ENCODE measurements around the gene STX18. TPM values are rescaled to one million over a fixed set of nuclear protein-coding genes. Genes with fewer than 3 reads are reported as not detected.
"Not testable (repeated sequence)": the region's sequence is repeated elsewhere in the genome, so short reads cannot be mapped to it uniquely, and the experiment has no call there.

STX18 gene
- total RNA-seq, 6 donors from 2014 or later = 23.7 to 48.1 (median 29.2) TPM

DNA sequence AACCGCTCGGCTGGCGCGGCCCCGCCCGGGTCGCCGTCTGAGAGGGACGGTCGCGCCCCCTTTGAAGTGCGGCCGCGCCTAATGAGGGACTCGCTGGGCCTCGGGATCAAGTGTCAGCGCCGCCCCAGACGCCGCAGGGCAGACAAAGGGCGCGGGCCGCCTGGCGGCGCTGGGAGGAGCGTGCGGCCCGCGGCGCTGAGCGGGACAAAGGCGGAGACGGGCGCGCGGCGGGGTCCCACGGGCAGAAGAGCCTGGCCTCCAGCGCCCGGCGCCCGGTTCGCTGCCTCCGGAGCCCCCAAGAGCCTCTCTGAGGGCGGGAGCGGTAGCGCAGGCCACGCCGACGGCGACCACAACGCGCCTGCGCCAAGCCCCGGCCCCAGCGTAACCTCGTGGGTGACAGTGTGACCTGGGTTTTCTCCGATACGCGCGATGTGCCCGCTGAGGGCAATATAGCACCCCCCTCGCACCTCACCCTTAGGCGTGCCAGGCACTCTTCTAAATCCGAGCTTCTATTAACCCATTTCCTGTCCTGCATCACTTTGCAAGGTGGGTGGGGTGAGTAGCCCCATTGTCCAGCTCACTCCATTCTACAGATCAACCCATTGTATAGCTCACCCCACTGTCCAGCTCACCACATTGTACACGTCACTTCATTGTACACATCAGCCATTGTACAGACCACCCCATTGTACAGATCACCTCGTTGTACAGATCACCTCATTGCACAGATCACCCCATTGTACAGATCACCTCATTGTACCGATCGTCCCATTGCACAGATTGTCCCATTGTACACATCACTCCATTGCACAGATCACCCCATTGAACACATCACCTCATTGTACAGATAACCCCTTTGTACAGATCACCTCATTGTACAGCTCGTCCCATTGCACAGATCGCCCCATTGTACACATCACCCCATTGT is 33.7 kb upstream of the STX18 start:
- H3K9me3 ChIP-seq = no peaks in the 10 kb centered on the region
- DNase-seq = peak; percentile 79 to 94
- H3K27me3 ChIP-seq = no peaks in the 10 kb centered on the region
- peak; percentile 71 to 95 for ATAC-seq (ENCODE audit: low FRiP score in 2 of 2)
- H3K36me3 ChIP-seq = no peaks in the 10 kb centered on the region
- peaks cover 0 to 15% (median 4%) of the 10 kb centered on the region in 4 donors for H3K4me1 ChIP-seq
- 16 to 60% methylated on average over 10 to 39 of the region's 71 CpGs for WGBS, 2 donors
- H3K4me3 ChIP-seq = peak overlapping the region; percentile 24 to 85 (median 64)
- TF ChIP-seq, protein P1, sequence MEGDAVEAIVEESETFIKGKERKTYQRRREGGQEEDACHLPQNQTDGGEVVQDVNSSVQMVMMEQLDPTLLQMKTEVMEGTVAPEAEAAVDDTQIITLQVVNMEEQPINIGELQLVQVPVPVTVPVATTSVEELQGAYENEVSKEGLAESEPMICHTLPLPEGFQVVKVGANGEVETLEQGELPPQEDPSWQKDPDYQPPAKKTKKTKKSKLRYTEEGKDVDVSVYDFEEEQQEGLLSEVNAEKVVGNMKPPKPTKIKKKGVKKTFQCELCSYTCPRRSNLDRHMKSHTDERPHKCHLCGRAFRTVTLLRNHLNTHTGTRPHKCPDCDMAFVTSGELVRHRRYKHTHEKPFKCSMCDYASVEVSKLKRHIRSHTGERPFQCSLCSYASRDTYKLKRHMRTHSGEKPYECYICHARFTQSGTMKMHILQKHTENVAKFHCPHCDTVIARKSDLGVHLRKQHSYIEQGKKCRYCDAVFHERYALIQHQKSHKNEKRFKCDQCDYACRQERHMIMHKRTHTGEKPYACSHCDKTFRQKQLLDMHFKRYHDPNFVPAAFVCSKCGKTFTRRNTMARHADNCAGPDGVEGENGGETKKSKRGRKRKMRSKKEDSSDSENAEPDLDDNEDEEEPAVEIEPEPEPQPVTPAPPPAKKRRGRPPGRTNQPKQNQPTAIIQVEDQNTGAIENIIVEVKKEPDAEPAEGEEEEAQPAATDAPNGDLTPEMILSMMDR (IDR thresholded peaks at IDR 0.05) = peak; percentile 47 to 92 (median 80)
- TF ChIP-seq POLR2A (IDR thresholded peaks at IDR 0.05) (peak in 2 of 4 donors; percentile 40 to 42), EP300 (IDR thresholded peaks at IDR 0.05) (no peak)
- peak overlapping the region; percentile 13 to 81 (median 56) for H3K27ac ChIP-seq

DNA sequence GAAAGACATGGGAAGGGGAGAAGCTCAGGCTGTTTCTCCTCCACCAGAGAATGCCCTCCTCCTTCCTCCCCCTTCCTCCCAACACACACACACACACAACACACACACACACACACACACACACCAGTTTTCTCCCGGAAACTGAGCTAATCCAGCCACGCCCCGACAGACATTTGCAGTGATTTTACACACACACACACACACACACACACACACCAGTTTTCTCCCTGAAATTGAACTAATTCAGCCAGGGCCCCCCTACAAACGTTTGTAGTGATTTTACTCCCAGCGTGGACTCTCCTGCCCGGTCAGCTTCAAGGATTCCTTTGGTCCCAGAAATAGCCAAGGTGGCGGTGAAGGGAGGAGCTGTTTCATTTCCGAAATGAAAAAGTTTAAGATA is 32.9 kb upstream of the STX18 start:
- peak overlapping the region; percentile 13 to 81 (median 56) for H3K27ac ChIP-seq
- no peaks in the 10 kb centered on the region for H3K27me3 ChIP-seq
- WGBS, 2 donors = 1 to 17% methylated on average over 8 of the region's 8 CpGs
- peak in 1 of 2 donors; percentile 55 for DNase-seq
- ATAC-seq (ENCODE audit: low FRiP score in 2 of 2) = peak in 1 of 2 donors; percentile 82
- peak overlapping the region; percentile 24 to 85 (median 64) for H3K4me3 ChIP-seq
- H3K9me3 ChIP-seq = no peaks in the 10 kb centered on the region
- no peaks in the 10 kb centered on the region for H3K36me3 ChIP-seq
- TF ChIP-seq POLR2A (IDR thresholded peaks at IDR 0.05) (no peak), EP300 (IDR thresholded peaks at IDR 0.05) (no peak), POLR2AphosphoS5 (IDR thresholded peaks at IDR 0.05) (no peak)
- TF ChIP-seq, protein P1 (IDR thresholded peaks at IDR 0.05) = no peak
- H3K4me1 ChIP-seq = peaks cover 0 to 15% (median 4%) of the 10 kb centered on the region in 4 donors

DNA sequence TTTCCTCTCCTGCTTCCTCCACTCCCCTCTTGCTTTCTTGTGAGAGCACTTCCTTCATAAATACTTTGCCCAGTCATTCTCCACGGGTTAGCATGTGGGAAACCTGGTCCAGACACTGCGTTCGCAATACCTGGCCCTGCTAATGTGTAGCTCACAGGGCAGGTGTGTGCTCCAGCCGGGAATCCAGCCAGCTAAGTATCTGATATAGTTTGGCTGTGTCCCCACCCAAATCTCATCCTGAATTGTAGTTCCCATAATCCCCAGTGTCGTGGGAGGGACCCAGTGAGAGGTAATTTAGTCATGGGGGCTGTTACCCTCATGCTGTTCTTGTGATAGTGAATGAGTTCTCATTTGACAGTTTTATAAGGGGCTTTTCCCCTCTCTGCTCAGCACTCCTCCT is 32.2 kb upstream of the STX18 start:
- Histone ChIP-seq H3K4me1 (peaks cover 0 to 15% (median 4%) of the 10 kb centered on the region in 4 donors), H3K27ac (no peak overlapping the region), H3K4me3 (no peak overlapping the region), H3K27me3 (no peaks in the 10 kb centered on the region), H3K36me3 (no peaks in the 10 kb centered on the region), H3K9me3 (no peaks in the 10 kb centered on the region)
- WGBS, 2 donors = 79 to 80% methylated on average over 5 of the region's 5 CpGs
- TF ChIP-seq POLR2AphosphoS5 (IDR thresholded peaks at IDR 0.05) = no peak
- TF ChIP-seq EP300 (IDR thresholded peaks at IDR 0.05) = no peak
- TF ChIP-seq, protein P1 (IDR thresholded peaks at IDR 0.05) = no peak
- no peak for TF ChIP-seq POLR2A (IDR thresholded peaks at IDR 0.05)
- DNase-seq (no peak), ATAC-seq (ENCODE audit: low FRiP score in 2 of 2) (no peak)

DNA sequence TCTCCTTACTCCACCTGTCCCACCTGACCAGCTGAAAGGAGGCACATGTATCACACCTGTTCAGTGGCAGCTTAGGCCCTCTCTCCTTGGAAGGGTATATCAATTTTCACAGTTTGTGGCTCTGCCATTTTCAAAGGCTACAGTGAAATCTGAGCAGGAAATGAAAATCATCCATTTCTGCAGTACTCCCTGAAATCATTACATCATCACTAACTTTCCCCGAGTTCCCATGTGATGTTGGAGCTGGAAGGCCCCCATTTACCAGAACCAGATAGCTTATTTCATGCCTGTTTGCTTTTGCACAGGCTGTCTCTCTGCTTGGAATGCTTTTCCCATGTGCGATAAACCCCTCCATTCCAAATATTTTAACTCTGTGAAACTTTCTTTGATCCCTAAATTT is 31.0 kb upstream of the STX18 start:
- no peak for DNase-seq
- TF ChIP-seq POLR2AphosphoS5 (IDR thresholded peaks at IDR 0.05) (no peak), EP300 (IDR thresholded peaks at IDR 0.05) (no peak), POLR2A (IDR thresholded peaks at IDR 0.05) (no peak)
- TF ChIP-seq, protein P1 (IDR thresholded peaks at IDR 0.05) = no peak
- WGBS, 2 donors = 54 to 81% methylated on average over 2 of the region's 2 CpGs
- Histone ChIP-seq H3K4me1 (peaks cover 0 to 15% (median 4%) of the 10 kb centered on the region in 4 donors), H3K27me3 (no peaks in the 10 kb centered on the region), H3K9me3 (no peaks in the 10 kb centered on the region), H3K4me3 (no peak overlapping the region), H3K27ac (no peak overlapping the region), H3K36me3 (no peaks in the 10 kb centered on the region)
- no peak for ATAC-seq (ENCODE audit: low FRiP score in 2 of 2)

DNA sequence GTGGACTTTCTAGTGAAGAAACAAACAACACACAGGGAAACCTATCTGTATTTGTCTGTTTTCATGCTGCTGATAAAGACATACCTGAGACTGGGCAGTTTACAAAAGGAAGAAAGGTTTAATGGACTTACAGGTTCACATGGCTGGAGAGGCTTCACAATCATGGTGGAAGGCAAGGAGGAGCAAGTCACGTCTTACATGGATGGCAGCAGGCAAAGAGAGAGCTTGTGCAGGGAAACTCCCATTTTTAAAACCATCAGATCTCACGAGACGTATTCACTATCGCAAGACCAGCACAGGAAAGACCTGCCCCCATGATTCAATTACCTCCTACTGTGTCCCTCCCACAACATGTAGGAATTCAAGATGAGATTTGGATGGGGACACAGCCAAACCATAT is 28.0 kb upstream of the STX18 start:
- not testable (repeated sequence) for H3K36me3 ChIP-seq; H3K27ac ChIP-seq; ATAC-seq (ENCODE audit: low FRiP score in 2 of 2); H3K27me3 ChIP-seq; DNase-seq; H3K4me3 ChIP-seq; H3K9me3 ChIP-seq; H3K4me1 ChIP-seq
- 98% methylated on average over 4 of the region's 4 CpGs for WGBS, 2 donors
